Osteoblast (primary cell): ENCODE measurements around the gene TBC1D8. TPM values are rescaled to one million over a fixed set of nuclear protein-coding genes. Genes with fewer than 3 reads are reported as not detected.

ENCODE experiments used
- DNase-seq: peaks from one replicate; pipeline ENCODE4 v3.0.0; 2011; ENCODE audit warnings: low spot score, mixed read lengths; ENCODE audit not compliant: insufficient read length; ENCODE audit errors: missing footprints
- H2AFZ ChIP-seq: 2 replicates; pipeline ENCODE4 v1.6.0; 2011; ENCODE audit warnings: mild to moderate bottlenecking, low read length
- H3K27ac ChIP-seq: 2 replicates; pipeline ENCODE4 v1.5.1; 2011; ENCODE audit warnings: mild to moderate bottlenecking, low read depth, low read length, moderate library complexity
- H3K27me3 ChIP-seq: 2 replicates; pipeline ENCODE4 v1.6.0; 2012; ENCODE audit warnings: mild to moderate bottlenecking, control low read depth, inconsistent platforms, low read length, moderate library complexity; ENCODE audit not compliant: insufficient read depth
- H3K36me3 ChIP-seq: 2 replicates; pipeline ENCODE4 v1.5.1; 2011; ENCODE audit warnings: mild to moderate bottlenecking, low read length, control low read depth, moderate library complexity; ENCODE audit not compliant: insufficient read depth
- H3K4me1 ChIP-seq: 2 replicates; pipeline ENCODE4 v1.5.1; 2011; ENCODE audit warnings: mild to moderate bottlenecking, low read length, control low read depth, moderate library complexity; ENCODE audit not compliant: insufficient read depth
- H3K4me2 ChIP-seq: 2 replicates; pipeline ENCODE4 v1.6.0; 2011; ENCODE audit warnings: mild to moderate bottlenecking, low read length; ENCODE audit not compliant: insufficient read depth
- H3K4me3 ChIP-seq: fragments of 200-600 bp; sonication (generic); 3 replicates; pipeline ENCODE4 v1.5.1; 2012; ENCODE audit warnings: mild to moderate bottlenecking, low read length, inconsistent platforms; ENCODE audit not compliant: insufficient read depth
- H3K79me2 ChIP-seq: 2 replicates; pipeline ENCODE4 v1.6.0; 2012; ENCODE audit warnings: mild to moderate bottlenecking, low read length, control low read depth, inconsistent platforms; ENCODE audit not compliant: insufficient read depth
- H3K9me3 ChIP-seq: 2 replicates; pipeline ENCODE4 v1.5.1; 2011; ENCODE audit warnings: low read depth, low read length, control low read depth
- H4K20me1 ChIP-seq: 2 replicates; pipeline ENCODE4 v1.6.0; 2012; ENCODE audit warnings: mild to moderate bottlenecking, low read length, control low read depth; ENCODE audit not compliant: insufficient read depth
- total RNA-seq: library from RNA; depleted of rRNA; stranded (reverse); fragments of >200 nt; gene quantifications from 2 replicates; pipeline ENCODE4 v1.2.3, GENCODE V29; 2012
- TF ChIP-seq, protein P1 (sequence below): IDR thresholded peaks from 2 replicates; pipeline ENCODE4 v1.5.1; 2011; ENCODE audit warnings: mild to moderate bottlenecking, low read depth, low read length, moderate library complexity; ENCODE audit errors: extremely low read depth

TBC1D8 gene
- total RNA-seq, 1 donor = 13.4 TPM

DNA sequence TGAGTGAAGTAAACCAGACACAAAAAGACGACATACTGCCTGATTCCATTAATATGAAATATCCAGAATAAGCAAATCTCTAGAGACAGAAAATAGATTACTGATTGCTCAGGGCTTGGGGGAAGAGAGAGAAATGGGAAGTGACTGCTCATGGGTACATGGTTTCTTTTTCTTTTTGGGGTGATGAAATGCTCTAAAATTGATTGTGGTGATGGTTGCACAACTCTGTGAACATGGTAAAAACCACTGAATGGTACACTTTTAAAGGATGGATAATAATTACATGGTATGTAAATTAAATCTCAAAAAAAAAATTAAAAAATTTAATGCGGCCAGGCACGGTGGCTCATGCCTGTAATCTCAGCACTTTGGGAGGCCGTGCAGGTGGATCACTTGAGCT, 109.8 kb downstream of the TBC1D8 start:
- Histone ChIP-seq H3K4me3 (no peak overlapping the region), H3K4me1 (no peaks in the 10 kb centered on the region), H3K4me2 (no peak overlapping the region), H2AFZ (no peak overlapping the region), H3K9me3 (no peaks in the 10 kb centered on the region), H3K27ac (no peak overlapping the region), H3K36me3 (no peaks in the 10 kb centered on the region), H3K27me3 (peaks cover 7% of the 10 kb centered on the region), H3K79me2 (no peaks in the 10 kb centered on the region), H4K20me1 (no peaks in the 10 kb centered on the region)
- TF ChIP-seq, protein P1, sequence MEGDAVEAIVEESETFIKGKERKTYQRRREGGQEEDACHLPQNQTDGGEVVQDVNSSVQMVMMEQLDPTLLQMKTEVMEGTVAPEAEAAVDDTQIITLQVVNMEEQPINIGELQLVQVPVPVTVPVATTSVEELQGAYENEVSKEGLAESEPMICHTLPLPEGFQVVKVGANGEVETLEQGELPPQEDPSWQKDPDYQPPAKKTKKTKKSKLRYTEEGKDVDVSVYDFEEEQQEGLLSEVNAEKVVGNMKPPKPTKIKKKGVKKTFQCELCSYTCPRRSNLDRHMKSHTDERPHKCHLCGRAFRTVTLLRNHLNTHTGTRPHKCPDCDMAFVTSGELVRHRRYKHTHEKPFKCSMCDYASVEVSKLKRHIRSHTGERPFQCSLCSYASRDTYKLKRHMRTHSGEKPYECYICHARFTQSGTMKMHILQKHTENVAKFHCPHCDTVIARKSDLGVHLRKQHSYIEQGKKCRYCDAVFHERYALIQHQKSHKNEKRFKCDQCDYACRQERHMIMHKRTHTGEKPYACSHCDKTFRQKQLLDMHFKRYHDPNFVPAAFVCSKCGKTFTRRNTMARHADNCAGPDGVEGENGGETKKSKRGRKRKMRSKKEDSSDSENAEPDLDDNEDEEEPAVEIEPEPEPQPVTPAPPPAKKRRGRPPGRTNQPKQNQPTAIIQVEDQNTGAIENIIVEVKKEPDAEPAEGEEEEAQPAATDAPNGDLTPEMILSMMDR = no peak
- DNase-seq = no peak

DNA sequence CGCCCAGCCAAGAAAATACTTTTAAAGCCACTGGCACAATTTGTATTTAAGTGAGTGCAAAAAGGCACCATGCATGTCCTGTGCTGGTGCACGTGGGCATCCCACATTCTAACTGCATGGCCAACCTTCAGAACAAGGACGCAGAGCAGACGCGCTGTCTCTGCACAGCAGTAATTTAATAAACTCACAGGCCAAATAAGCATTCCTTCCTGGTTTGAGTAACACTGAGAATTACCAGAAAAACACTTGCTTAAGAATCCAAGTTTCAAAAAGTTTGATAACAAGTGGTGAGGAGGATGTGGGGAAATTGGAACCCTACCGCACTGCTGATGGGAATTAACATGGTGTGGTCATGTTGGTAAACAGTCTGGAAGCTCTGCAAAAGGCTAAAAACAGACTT, 110.4 kb downstream of the TBC1D8 start:
- Histone ChIP-seq H3K36me3 (no peaks in the 10 kb centered on the region), H3K27ac (no peak overlapping the region)

DNA sequence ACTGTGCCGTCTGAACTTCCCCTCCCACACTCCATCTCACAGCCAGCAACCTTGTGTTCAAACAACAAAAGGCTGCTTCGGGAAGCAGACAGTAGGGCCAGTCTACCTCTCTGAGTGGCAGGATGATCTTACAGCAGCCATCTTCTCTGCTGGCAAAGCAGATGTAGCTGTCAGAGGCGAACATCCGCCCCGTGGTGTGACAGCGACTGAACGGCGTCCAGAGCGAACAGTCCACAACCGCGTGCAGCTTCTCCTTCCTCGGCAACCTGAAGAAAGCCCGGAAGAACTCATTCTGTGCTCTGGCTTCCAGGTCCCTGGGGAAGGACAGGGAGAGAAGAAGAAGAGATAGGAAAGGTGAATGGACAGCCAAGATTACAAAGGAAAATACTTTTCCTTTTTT, 111.1 kb downstream of the TBC1D8 start:
- H3K27ac ChIP-seq = no peak overlapping the region
- TF ChIP-seq, protein P1 = no peak
- H3K36me3 ChIP-seq = no peaks in the 10 kb centered on the region
- H3K4me3 ChIP-seq = no peak overlapping the region
- peaks cover 7% of the 10 kb centered on the region for H3K27me3 ChIP-seq
- H3K79me2 ChIP-seq = no peaks in the 10 kb centered on the region
- no peak for DNase-seq
- H3K4me1 ChIP-seq = no peaks in the 10 kb centered on the region
- H4K20me1 ChIP-seq = no peaks in the 10 kb centered on the region
- no peak overlapping the region for H2AFZ ChIP-seq
- H3K4me2 ChIP-seq = no peak overlapping the region
- H3K9me3 ChIP-seq = no peaks in the 10 kb centered on the region

More for the DNA sequence above, 110.4 kb downstream of the TBC1D8 start:
- TF ChIP-seq, protein P1 = no peak
- no peak overlapping the region for H3K4me3 ChIP-seq
- DNase-seq = peak; percentile 50
- no peaks in the 10 kb centered on the region for H4K20me1 ChIP-seq
- H3K79me2 ChIP-seq = no peaks in the 10 kb centered on the region
- H3K4me2 ChIP-seq = no peak overlapping the region
- no peak overlapping the region for H2AFZ ChIP-seq
- no peaks in the 10 kb centered on the region for H3K9me3 ChIP-seq
- H3K27me3 ChIP-seq = peaks cover 7% of the 10 kb centered on the region
- no peaks in the 10 kb centered on the region for H3K4me1 ChIP-seq

DNA sequence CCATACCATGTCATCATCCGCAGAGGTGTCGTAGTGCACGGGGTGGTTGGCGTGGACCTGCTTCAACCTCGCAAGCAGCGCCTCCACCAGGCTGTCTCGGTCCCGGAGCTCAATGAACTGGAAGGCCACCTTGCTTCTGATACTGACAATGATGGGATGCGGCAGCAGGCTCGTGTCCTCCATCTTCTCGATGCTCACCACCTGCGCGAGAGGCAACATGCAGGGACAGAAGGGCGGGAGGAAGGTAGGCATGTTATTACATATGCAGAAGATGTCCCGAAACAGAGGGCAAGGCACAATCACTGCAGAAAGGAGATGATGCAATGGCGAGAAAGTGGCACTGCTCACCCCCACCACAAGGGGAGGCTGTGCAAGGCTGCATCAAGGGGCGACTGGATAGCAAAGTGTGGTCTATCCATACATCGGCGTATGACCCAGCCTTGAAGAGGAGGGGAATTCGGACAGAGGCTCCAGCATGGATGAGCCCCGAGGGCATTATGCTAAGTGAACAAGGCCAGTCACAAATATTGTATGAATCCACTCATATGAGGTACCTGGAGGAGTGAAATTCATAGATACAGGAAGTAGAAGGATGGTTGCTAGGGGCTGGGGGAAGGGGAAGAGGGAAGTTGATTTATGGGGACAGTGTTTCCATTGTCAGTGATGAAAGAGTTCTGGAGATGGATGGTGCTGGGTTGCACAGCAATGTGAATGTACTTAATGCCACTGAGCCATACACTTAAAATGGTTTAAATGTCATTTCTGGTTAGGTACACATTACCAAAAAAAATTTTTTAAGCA, 112.5 kb downstream of the TBC1D8 start:
- no peaks in the 10 kb centered on the region for H3K9me3 ChIP-seq
- peaks cover 7% of the 10 kb centered on the region for H3K27me3 ChIP-seq
- DNase-seq = peak; percentile 54
- no peak overlapping the region for H2AFZ ChIP-seq
- H3K79me2 ChIP-seq = no peaks in the 10 kb centered on the region
- H3K4me1 ChIP-seq = no peaks in the 10 kb centered on the region
- H3K4me2 ChIP-seq = no peak overlapping the region
- TF ChIP-seq, protein P1 = peak; percentile 48
- no peaks in the 10 kb centered on the region for H4K20me1 ChIP-seq
- H3K36me3 ChIP-seq = no peaks in the 10 kb centered on the region
- H3K4me3 ChIP-seq = no peak overlapping the region
- no peak overlapping the region for H3K27ac ChIP-seq
